Glutamatergic neuron (in vitro differentiated cells): Measurements from ENCODE around the gene GALNT9. TPM values are rescaled to one million over a fixed set of nuclear protein-coding genes. Genes with fewer than 3 reads are reported as not detected.

Experiments used
- DNase-seq: peaks from one replicate; pipeline ENCODE4 v3.0.0; 2022
- H3K27ac Mint-ChIP-seq: one replicate; pipeline ENCODE4 v1.8.0; 2020; ENCODE audit warnings: mild to moderate bottlenecking, mixed read lengths, inconsistent platforms; ENCODE audit not compliant: unreplicated experiment
- H3K27me3 Mint-ChIP-seq: one replicate; pipeline ENCODE4 v1.8.0; 2020; ENCODE audit warnings: mild to moderate bottlenecking, moderate library complexity, mixed read lengths, inconsistent platforms; ENCODE audit not compliant: unreplicated experiment
- H3K36me3 Mint-ChIP-seq: one replicate; pipeline ENCODE4 v1.8.0; 2020; ENCODE audit warnings: mild to moderate bottlenecking, mixed read lengths, inconsistent platforms; ENCODE audit not compliant: unreplicated experiment
- H3K4me1 Mint-ChIP-seq: one replicate; pipeline ENCODE4 v1.8.0; 2020; ENCODE audit warnings: mild to moderate bottlenecking, low read depth, mixed read lengths, inconsistent platforms; ENCODE audit not compliant: unreplicated experiment
- H3K4me3 Mint-ChIP-seq: one replicate; pipeline ENCODE4 v1.8.0; 2020; ENCODE audit warnings: mild to moderate bottlenecking, mixed read lengths, inconsistent platforms; ENCODE audit not compliant: unreplicated experiment
- H3K9me3 Mint-ChIP-seq: one replicate; pipeline ENCODE4 v1.8.0; 2020; ENCODE audit warnings: mild to moderate bottlenecking, moderate library complexity, mixed read lengths, inconsistent platforms; ENCODE audit not compliant: unreplicated experiment
- CTCF ChIP-seq: fragments of 200-600 bp; sonication (generic); IDR thresholded peaks from one replicate; pipeline ENCODE4 v1.5.0; 2021; ENCODE audit not compliant: partially characterized antibody, unreplicated experiment
- total RNA-seq: library from RNA; stranded (reverse); fragmentation: NEBNext Ultra II Directional; extraction: Animal tissue kit (Norgen Biotek cat#: 25700); gene quantifications from one replicate; pipeline ENCODE4 v1.2.1, GENCODE V29; 2021; ENCODE audit not compliant: unreplicated experiment

Gene GALNT9
- total RNA-seq, 1 donor from 2014 or later = 13.7 TPM

- Mint-ChIP-seq H3K4me3 (no peak overlapping the region), H3K27ac (no peak overlapping the region), H3K4me1 (peaks cover 7% of the 10 kb centered on the region), H3K9me3 (peaks cover 5% of the 10 kb centered on the region), H3K27me3 (peaks cover 5% of the 10 kb centered on the region), H3K36me3 (peaks cover 5% of the 10 kb centered on the region)
- TF ChIP-seq CTCF = no peak
- DNase-seq = peak; percentile 49
Observed at GRCh38 chr12:132366341-132366861, 37.0 kb upstream of the GALNT9 start.

GRCh38 chr12:132365226-132365625 lies 35.8 kb upstream of the GALNT9 start:
- Mint-ChIP-seq H3K27ac (no peak overlapping the region), H3K4me1 (peaks cover 7% of the 10 kb centered on the region), H3K4me3 (no peak overlapping the region), H3K27me3 (peaks cover 7% of the 10 kb centered on the region), H3K9me3 (peaks cover 5% of the 10 kb centered on the region), H3K36me3 (no peaks in the 10 kb centered on the region)
- TF ChIP-seq CTCF = no peak
- DNase-seq = no peak

GRCh38 chr12:132364348-132364902 lies 35.0 kb upstream of the GALNT9 start:
- Mint-ChIP-seq H3K4me3 (no peak overlapping the region), H3K27me3 (peaks cover 11% of the 10 kb centered on the region), H3K4me1 (peaks cover 9% of the 10 kb centered on the region), H3K36me3 (peaks cover 3% of the 10 kb centered on the region), H3K27ac (no peak overlapping the region), H3K9me3 (peaks cover 7% of the 10 kb centered on the region)
- peak; percentile 2 for DNase-seq
- TF ChIP-seq CTCF = no peak

GRCh38 chr12:132363661-132364347 lies 34.4 kb upstream of the GALNT9 start:
- no peak overlapping the region for H3K4me3 Mint-ChIP-seq
- H3K27me3 Mint-ChIP-seq = peaks cover 11% of the 10 kb centered on the region
- peaks cover 9% of the 10 kb centered on the region for H3K4me1 Mint-ChIP-seq
- peaks cover 3% of the 10 kb centered on the region for H3K36me3 Mint-ChIP-seq
- no peak for TF ChIP-seq CTCF
- peaks cover 7% of the 10 kb centered on the region for H3K9me3 Mint-ChIP-seq
- H3K27ac Mint-ChIP-seq = no peak overlapping the region
- DNase-seq = no peak
